K562 (cell line): ENCODE data around the gene SCMH1. TPM values are rescaled to one million over a fixed set of nuclear protein-coding genes. Genes with fewer than 3 reads are reported as not detected.

Experiments
- ATF1 ChIP-seq, 2 experiments: fragments of 450-650 bp in 1 of 2; IDR thresholded peaks; 2 replicates each; pipeline ENCODE4 v1.6.1; 2016; ENCODE audit warnings: missing compliant biosample characterization in 1 of 2, missing genetic modification characterization in 1 of 2
- CCAR2 ChIP-seq: fragments of 200-400 bp; formaldehyde crosslinking; IDR thresholded peaks from 2 replicates; pipeline ENCODE4 v1.6.1; 2017; ENCODE audit warnings: mild to moderate bottlenecking, low read depth, low read length
- CCNT2 ChIP-seq: IDR thresholded peaks from 2 replicates; pipeline ENCODE4 v1.6.1; 2011; ENCODE audit warnings: borderline replicate concordance, low read depth, mild to moderate bottlenecking, moderate library complexity, mixed read lengths, low read length; ENCODE audit not compliant: insufficient read length; ENCODE audit errors: extremely low read depth
- DPF2 ChIP-seq: fragments of 450-650 bp; IDR thresholded peaks from 2 replicates; pipeline ENCODE4 v1.6.1; 2016
- GTF2A2 ChIP-seq: IDR thresholded peaks from 2 replicates; pipeline ENCODE4 v1.6.1; 2016; ENCODE audit warnings: mild to moderate bottlenecking, missing genetic modification characterization, missing compliant biosample characterization
- HLTF ChIP-seq: fragments of 450-650 bp; IDR thresholded peaks from 2 replicates; pipeline ENCODE4 v1.6.1; 2016
- HOXB6 ChIP-seq: fragments of 250-450 bp; sonication (Bioruptor Pico); IDR thresholded peaks from 2 replicates; pipeline ENCODE4 v1.5.1; 2022; ENCODE audit warnings: mild to moderate bottlenecking, borderline replicate concordance
- POLR2A ChIP-seq: fragments of 450-650 bp; conservative IDR thresholded peaks from 2 replicates; pipeline ENCODE4 v1.6.1; 2016
- TEAD2 ChIP-seq: fragments of 450-650 bp; IDR thresholded peaks from 2 replicates; pipeline ENCODE4 v1.6.1; 2016; ENCODE audit warnings: missing genetic modification characterization, control low read depth, missing compliant biosample characterization
- ZNF408 ChIP-seq: fragments of 250-450 bp; sonication (Bioruptor Pico); IDR thresholded peaks from 2 replicates; pipeline ENCODE4 v1.4.0; 2020; ENCODE audit warnings: low read depth, mild to moderate bottlenecking, moderate library complexity
- ZNF445 ChIP-seq: fragments of 250-450 bp; sonication (Bioruptor Pico); IDR thresholded peaks from 2 replicates; pipeline ENCODE4 v1.4.0; 2020; ENCODE audit warnings: low read depth, mild to moderate bottlenecking, moderate library complexity
- ZNF561 ChIP-seq: fragments of 450-650 bp; formaldehyde crosslinking; conservative IDR thresholded peaks from 2 replicates; pipeline ENCODE4 v1.4.0; 2020; ENCODE audit warnings: mild to moderate bottlenecking, moderate library complexity
- polyA plus RNA-seq, 8 experiments: library from polyadenylated mRNA; depleted of rRNA in 4 of 8; stranded (reverse) in 5 of 8; unstranded in 3 of 8; fragments of >200 nt; fragmentation: Nextera tagmentation in 2 of 8; fragmentation: Illumina TruSeq in 1 of 8; extraction: Ambion mirVana in 2 of 8; extraction: Trizol in 1 of 8; gene quantifications; 2 replicates each; pipeline versions ENCODE4 v1.2.1 to v1.2.3, GENCODE V29; 2011 to 2014; ENCODE audit warnings: inconsistent platforms in 1 of 8, missing spikeins in 1 of 8
- total RNA-seq, 7 experiments: library from RNA; depleted of rRNA in 6 of 7; stranded (reverse); fragments of >200 nt in 6 of 7; fragmentation: Illumina TruSeq in 2 of 7; extraction: Trizol in 2 of 7; gene quantifications; 2 replicates each; pipeline versions ENCODE4 v1.2.1 to v1.2.3, GENCODE V29; 2011 to 2021; ENCODE audit warnings: low replicate concordance in 1 of 7
- TF ChIP-seq, protein P1 (sequence below): fragments of 250-450 bp; sonication (Bioruptor Pico); IDR thresholded peaks from 2 replicates; pipeline ENCODE4 v1.8.0; 2022; ENCODE audit warnings: moderate library complexity, mild to moderate bottlenecking, inconsistent platforms
- TF ChIP-seq, protein P2 (sequence below), 2 experiments: IDR thresholded peaks in 1 of 2; conservative IDR thresholded peaks in 1 of 2; 2 replicates each; pipeline ENCODE4 v1.6.1; 2016; ENCODE audit warnings: low read depth in 2 of 2, mild to moderate bottlenecking in 1 of 2, missing compliant biosample characterization in 1 of 2, missing genetic modification characterization in 1 of 2, moderate library complexity in 1 of 2
- TF ChIP-seq, protein P3 (sequence below): sonication (generic); formaldehyde crosslinking; IDR thresholded peaks from 2 replicates; pipeline ENCODE4 v1.8.1; 2023; ENCODE audit warnings: mild to moderate bottlenecking, missing genetic modification reagents
- TF ChIP-seq, protein P4 (sequence below): fragments of 450-650 bp; formaldehyde crosslinking; IDR thresholded peaks from 2 replicates; pipeline ENCODE4 v1.4.0; 2022; ENCODE audit warnings: missing genetic modification characterization
- TF ChIP-seq, protein P5 (sequence below): IDR thresholded peaks from 3 replicates; pipeline ENCODE4 v1.6.1; 2011; ENCODE audit warnings: borderline replicate concordance, mild to moderate bottlenecking; ENCODE audit not compliant: insufficient read length, insufficient read depth
- TF ChIP-seq, protein P6 (sequence below): IDR thresholded peaks from 2 replicates; pipeline ENCODE4 v1.6.1; 2016; ENCODE audit warnings: missing genetic modification characterization, missing compliant biosample characterization

Gene SCMH1
- total and polyA plus RNA-seq, 9 of the 15 experiments (the other 6 are each of a cell fraction or from before 2014, with no cell fraction given) = 8.5 to 37.0 (median 26.8) TPM

DNA sequence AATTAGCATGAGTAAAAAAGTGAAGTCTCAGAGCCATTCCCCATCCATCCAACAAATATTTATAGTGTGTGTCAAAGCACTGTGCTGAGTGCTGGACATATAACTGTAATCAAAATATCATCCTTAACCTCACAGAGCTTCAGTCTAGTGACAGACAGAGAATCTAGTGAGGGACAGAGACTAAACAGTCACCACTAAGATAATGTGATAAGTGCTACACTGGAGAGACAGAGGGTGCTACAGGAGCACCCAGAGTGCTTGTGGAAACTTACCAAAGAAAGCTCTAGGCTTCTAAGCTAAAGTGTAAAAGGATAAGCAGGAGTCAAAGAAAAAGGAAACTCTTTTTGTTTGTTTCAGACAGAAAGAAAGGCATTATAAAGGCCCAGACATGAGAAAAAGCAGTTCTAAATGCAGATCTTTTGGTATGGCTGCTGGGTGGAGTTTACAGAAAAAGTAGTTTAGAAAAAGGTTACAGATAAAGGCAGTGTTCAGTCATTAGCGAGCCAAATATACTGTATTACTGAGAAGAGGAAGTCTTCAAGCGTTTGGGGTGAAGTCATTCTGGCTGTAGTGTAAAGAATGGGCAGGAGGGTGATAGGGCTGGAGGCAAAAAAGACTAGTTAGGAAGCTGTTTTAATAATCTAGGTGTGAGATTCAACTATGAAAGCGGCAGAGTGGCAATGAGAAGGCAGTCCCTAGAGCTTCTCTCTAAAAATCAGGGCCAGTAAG is 83.8 kb downstream of the SCMH1 start (continued):
- TF ChIP-seq ATF1 (CRISPR knock-in tag; IDR thresholded peaks at IDR 0.05) (no peak), ATF1 (tag; IDR thresholded peaks at IDR 0.05) (no peak), ZNF445 (CRISPR knock-in tag) (no peak), CCNT2 (no peak), GTF2A2 (tag) (no peak), TEAD2 (tag) (no peak), ZNF408 (CRISPR knock-in tag) (no peak), HLTF (no peak), POLR2A (no peak), ZNF561 (no peak), CCAR2 (no peak), DPF2 (0 out of 2 replicates have a peak, but pooled peaks have one; percentile 50), HOXB6 (CRISPR knock-in tag) (no peak)
- TF ChIP-seq, protein P1, sequence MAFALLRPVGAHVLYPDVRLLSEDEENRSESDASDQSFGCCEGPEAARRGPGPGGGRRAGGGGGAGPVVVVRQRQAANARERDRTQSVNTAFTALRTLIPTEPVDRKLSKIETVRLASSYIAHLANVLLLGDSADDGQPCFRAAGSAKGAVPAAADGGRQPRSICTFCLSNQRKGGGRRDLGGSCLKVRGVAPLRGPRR (CRISPR knock-in tag) = no peak
- TF ChIP-seq, protein P2, sequence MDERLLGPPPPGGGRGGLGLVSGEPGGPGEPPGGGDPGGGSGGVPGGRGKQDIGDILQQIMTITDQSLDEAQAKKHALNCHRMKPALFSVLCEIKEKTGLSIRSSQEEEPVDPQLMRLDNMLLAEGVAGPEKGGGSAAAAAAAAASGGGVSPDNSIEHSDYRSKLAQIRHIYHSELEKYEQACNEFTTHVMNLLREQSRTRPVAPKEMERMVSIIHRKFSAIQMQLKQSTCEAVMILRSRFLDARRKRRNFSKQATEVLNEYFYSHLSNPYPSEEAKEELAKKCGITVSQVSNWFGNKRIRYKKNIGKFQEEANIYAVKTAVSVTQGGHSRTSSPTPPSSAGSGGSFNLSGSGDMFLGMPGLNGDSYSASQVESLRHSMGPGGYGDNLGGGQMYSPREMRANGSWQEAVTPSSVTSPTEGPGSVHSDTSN (CRISPR knock-in tag; IDR thresholded peaks at IDR 0.05; ENCODE audit: low read depth) = no peak
- TF ChIP-seq, protein P2 (tag; conservative IDR thresholded peaks at IDR 0.05; ENCODE audit: low read depth) = no peak
- TF ChIP-seq, protein P3, sequence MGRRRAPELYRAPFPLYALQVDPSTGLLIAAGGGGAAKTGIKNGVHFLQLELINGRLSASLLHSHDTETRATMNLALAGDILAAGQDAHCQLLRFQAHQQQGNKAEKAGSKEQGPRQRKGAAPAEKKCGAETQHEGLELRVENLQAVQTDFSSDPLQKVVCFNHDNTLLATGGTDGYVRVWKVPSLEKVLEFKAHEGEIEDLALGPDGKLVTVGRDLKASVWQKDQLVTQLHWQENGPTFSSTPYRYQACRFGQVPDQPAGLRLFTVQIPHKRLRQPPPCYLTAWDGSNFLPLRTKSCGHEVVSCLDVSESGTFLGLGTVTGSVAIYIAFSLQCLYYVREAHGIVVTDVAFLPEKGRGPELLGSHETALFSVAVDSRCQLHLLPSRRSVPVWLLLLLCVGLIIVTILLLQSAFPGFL (CRISPR knock-in tag) = no peak
- TF ChIP-seq, protein P4, sequence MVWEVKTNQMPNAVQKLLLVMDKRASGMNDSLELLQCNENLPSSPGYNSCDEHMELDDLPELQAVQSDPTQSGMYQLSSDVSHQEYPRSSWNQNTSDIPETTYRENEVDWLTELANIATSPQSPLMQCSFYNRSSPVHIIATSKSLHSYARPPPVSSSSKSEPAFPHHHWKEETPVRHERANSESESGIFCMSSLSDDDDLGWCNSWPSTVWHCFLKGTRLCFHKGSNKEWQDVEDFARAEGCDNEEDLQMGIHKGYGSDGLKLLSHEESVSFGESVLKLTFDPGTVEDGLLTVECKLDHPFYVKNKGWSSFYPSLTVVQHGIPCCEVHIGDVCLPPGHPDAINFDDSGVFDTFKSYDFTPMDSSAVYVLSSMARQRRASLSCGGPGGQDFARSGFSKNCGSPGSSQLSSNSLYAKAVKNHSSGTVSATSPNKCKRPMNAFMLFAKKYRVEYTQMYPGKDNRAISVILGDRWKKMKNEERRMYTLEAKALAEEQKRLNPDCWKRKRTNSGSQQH (CRISPR knock-in tag) = no peak
- TF ChIP-seq, protein P5, sequence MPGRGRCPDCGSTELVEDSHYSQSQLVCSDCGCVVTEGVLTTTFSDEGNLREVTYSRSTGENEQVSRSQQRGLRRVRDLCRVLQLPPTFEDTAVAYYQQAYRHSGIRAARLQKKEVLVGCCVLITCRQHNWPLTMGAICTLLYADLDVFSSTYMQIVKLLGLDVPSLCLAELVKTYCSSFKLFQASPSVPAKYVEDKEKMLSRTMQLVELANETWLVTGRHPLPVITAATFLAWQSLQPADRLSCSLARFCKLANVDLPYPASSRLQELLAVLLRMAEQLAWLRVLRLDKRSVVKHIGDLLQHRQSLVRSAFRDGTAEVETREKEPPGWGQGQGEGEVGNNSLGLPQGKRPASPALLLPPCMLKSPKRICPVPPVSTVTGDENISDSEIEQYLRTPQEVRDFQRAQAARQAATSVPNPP = no peak
- TF ChIP-seq, protein P6, sequence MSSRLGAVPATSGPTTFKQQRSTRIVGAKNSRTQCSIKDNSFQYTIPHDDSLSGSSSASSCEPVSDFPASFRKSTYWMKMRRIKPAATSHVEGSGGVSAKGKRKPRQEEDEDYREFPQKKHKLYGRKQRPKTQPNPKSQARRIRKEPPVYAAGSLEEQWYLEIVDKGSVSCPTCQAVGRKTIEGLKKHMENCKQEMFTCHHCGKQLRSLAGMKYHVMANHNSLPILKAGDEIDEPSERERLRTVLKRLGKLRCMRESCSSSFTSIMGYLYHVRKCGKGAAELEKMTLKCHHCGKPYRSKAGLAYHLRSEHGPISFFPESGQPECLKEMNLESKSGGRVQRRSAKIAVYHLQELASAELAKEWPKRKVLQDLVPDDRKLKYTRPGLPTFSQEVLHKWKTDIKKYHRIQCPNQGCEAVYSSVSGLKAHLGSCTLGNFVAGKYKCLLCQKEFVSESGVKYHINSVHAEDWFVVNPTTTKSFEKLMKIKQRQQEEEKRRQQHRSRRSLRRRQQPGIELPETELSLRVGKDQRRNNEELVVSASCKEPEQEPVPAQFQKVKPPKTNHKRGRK (tag) = no peak
